IMR-90 (cell line): ENCODE data around the gene TNS3. TPM values are rescaled to one million over a fixed set of nuclear protein-coding genes. Genes with fewer than 3 reads are reported as not detected.

Experiments used
- ATAC-seq: fragments of 200-7000 bp; cut with Tn5 transposase; 2 replicates; pipeline ENCODE4 v1.9.1; 2020; ENCODE audit warnings: low read depth, mild to moderate bottlenecking, moderate library complexity
- BruUV-seq: library from RNA; stranded (reverse); fragments of 400-500 nt; replicated peaks from 2 replicates; lab custom pipeline; 2021; lab: Mats Ljungman, UMichigan
- CTCF ChIA-PET: fragments of 300-600 bp; formaldehyde crosslinking; extraction: SDS; loops from one replicate; lab custom pipeline; 2021; ENCODE audit warnings: antibody characterized with exemption; lab: Yijun Ruan, JAX
- POLR2A ChIA-PET: fragments of 300-600 bp; sonication (Branson Sonifier 250); formaldehyde crosslinking; loops from one replicate; lab custom pipeline; 2022; ENCODE audit warnings: antibody characterized with exemption; ENCODE audit not compliant: unreplicated experiment; lab: Charles Lee
- DNase-seq: peaks from one replicate; pipeline ENCODE4 v3.0.0; 2013
- H2AFZ ChIP-seq: replicated peaks from 2 replicates; pipeline ENCODE3; 2013; ENCODE audit warnings: low read length, mild to moderate bottlenecking; ENCODE audit not compliant: poor library complexity
- H2AK5ac ChIP-seq: 2 replicates; pipeline ENCODE4 v1.6.1; 2013; ENCODE audit warnings: low read depth, low read length, inconsistent platforms
- H2AK9ac ChIP-seq: replicated peaks from 2 replicates; pipeline ENCODE3; 2013; ENCODE audit warnings: mild to moderate bottlenecking, low read depth, low read length, moderate library complexity; ENCODE audit not compliant: poor library complexity
- H2BK120ac ChIP-seq: 2 replicates; pipeline ENCODE4 v1.6.1; 2013; ENCODE audit warnings: low read depth, low read length, inconsistent platforms
- H2BK15ac ChIP-seq: 3 replicates; pipeline ENCODE4 v1.6.1; 2013; ENCODE audit warnings: low read depth, low read length, inconsistent platforms
- H2BK20ac ChIP-seq: 2 replicates; pipeline ENCODE4 v1.6.1; 2013; ENCODE audit warnings: low read depth, mild to moderate bottlenecking, inconsistent platforms, low read length, moderate library complexity
- H2BK5ac ChIP-seq: 2 replicates; pipeline ENCODE4 v1.6.1; 2013; ENCODE audit warnings: mild to moderate bottlenecking, low read depth, low read length, inconsistent platforms; ENCODE audit not compliant: poor library complexity, severe bottlenecking
- H3K14ac ChIP-seq: replicated peaks from 2 replicates; pipeline ENCODE4 v1.6.1; 2013; ENCODE audit warnings: low read depth, low read length, inconsistent platforms
- H3K18ac ChIP-seq: 2 replicates; pipeline ENCODE4 v1.6.1; 2013; ENCODE audit warnings: low read depth, low read length, control low read depth
- H3K23ac ChIP-seq: 2 replicates; pipeline ENCODE4 v1.6.1; 2013; ENCODE audit warnings: low read depth, low read length, inconsistent platforms
- H3K27ac ChIP-seq: 2 replicates; pipeline ENCODE4 v1.5.1; 2013; ENCODE audit warnings: mild to moderate bottlenecking, control low read depth, low read length; ENCODE audit not compliant: insufficient read depth
- H3K27me3 ChIP-seq: 2 replicates; pipeline ENCODE4 v1.6.1; 2013; ENCODE audit warnings: low read length; ENCODE audit not compliant: control insufficient read depth, insufficient read depth
- H3K36me3 ChIP-seq: 2 replicates; pipeline ENCODE4 v1.6.1; 2013; ENCODE audit warnings: low read length, mixed read lengths; ENCODE audit not compliant: control insufficient read depth, insufficient read depth
- H3K4ac ChIP-seq: 2 replicates; pipeline ENCODE4 v1.6.1; 2013; ENCODE audit warnings: low read depth, low read length, inconsistent platforms
- H3K4me1 ChIP-seq: 2 replicates; pipeline ENCODE4 v1.6.1; 2013; ENCODE audit warnings: low read length, mixed read lengths; ENCODE audit not compliant: control insufficient read depth, insufficient read depth
- H3K4me2 ChIP-seq: 2 replicates; pipeline ENCODE4 v1.6.1; 2013; ENCODE audit warnings: low read depth, mild to moderate bottlenecking, control low read depth, low read length, moderate library complexity
- H3K4me3 ChIP-seq: 2 replicates; pipeline ENCODE4 v1.5.1; 2013; ENCODE audit warnings: low read depth, mild to moderate bottlenecking, control low read depth, low read length, moderate library complexity; ENCODE audit not compliant: insufficient read depth
- H3K56ac ChIP-seq: 2 replicates; pipeline ENCODE4 v1.6.1; 2013; ENCODE audit warnings: low read length, inconsistent platforms; ENCODE audit not compliant: insufficient read depth; ENCODE audit errors: extremely low read depth
- H3K79me1 ChIP-seq, 2 experiments: 2 replicates each; pipeline ENCODE4 v1.6.1; 2013; ENCODE audit warnings: low read length in 2 of 2, inconsistent platforms in 1 of 2, low read depth in 1 of 2
- H3K9ac ChIP-seq: 2 replicates; pipeline ENCODE4 v1.6.1; 2013; ENCODE audit warnings: low read depth, low read length, control low read depth
- H3K9me1 ChIP-seq: 2 replicates; pipeline ENCODE4 v1.6.1; 2013; ENCODE audit warnings: low read length, inconsistent platforms; ENCODE audit not compliant: insufficient read depth
- H3K9me3 ChIP-seq: 2 replicates; pipeline ENCODE4 v1.6.1; 2013; ENCODE audit warnings: low read length; ENCODE audit not compliant: control insufficient read depth, insufficient read depth
- H4K20me1 ChIP-seq: 2 replicates; pipeline ENCODE4 v1.6.1; 2013; ENCODE audit warnings: low read length, inconsistent platforms; ENCODE audit not compliant: insufficient read depth
- H4K5ac ChIP-seq: 2 replicates; pipeline ENCODE4 v1.6.1; 2013; ENCODE audit warnings: mild to moderate bottlenecking, low read depth, low read length, control low read depth
- H4K8ac ChIP-seq, 2 experiments: 2 replicates each; pipeline ENCODE4 v1.6.1; 2013; ENCODE audit warnings: low read depth in 2 of 2, low read length in 2 of 2, control low read depth in 1 of 2, inconsistent platforms in 1 of 2
- H4K91ac ChIP-seq: 2 replicates; pipeline ENCODE4 v1.6.1; 2013; ENCODE audit warnings: low read depth, low read length, inconsistent platforms; ENCODE audit not compliant: insufficient read depth
- BHLHE40 ChIP-seq: fragments of 150-350 bp; IDR thresholded peaks from 2 replicates; pipeline ENCODE4 v1.6.1; 2016; ENCODE audit warnings: mild to moderate bottlenecking, low read depth, low read length
- CEBPB ChIP-seq: IDR thresholded peaks from 2 replicates; pipeline ENCODE4 v1.6.1; 2012; ENCODE audit warnings: low read depth, low read length, improper control_type of control experiment
- CHD1 ChIP-seq: IDR thresholded peaks from 2 replicates; pipeline ENCODE4 v1.6.1; 2012; ENCODE audit warnings: low read depth, low read length, improper control_type of control experiment
- FOS ChIP-seq: fragments of 150-350 bp; IDR thresholded peaks from 2 replicates; pipeline ENCODE4 v1.6.1; 2016; ENCODE audit warnings: low read depth, low read length
- MAFK ChIP-seq: IDR thresholded peaks from 2 replicates; pipeline ENCODE4 v1.6.1; 2012; ENCODE audit warnings: low read depth, low read length, improper control_type of control experiment
- MAZ ChIP-seq: IDR thresholded peaks from 2 replicates; pipeline ENCODE4 v1.6.1; 2012; ENCODE audit warnings: low read depth, mild to moderate bottlenecking, low read length, improper control_type of control experiment, moderate library complexity, borderline replicate concordance
- MXI1 ChIP-seq: IDR thresholded peaks from 2 replicates; pipeline ENCODE4 v1.6.1; 2012; ENCODE audit warnings: low read depth, mild to moderate bottlenecking, low read length, moderate library complexity, borderline replicate concordance
- NFE2L2 ChIP-seq: fragments of 150-350 bp; IDR thresholded peaks from 2 replicates; pipeline ENCODE4 v1.6.1; 2016; ENCODE audit warnings: low read depth, mild to moderate bottlenecking, low read length
- POLR2A ChIP-seq: IDR thresholded peaks from 2 replicates; pipeline ENCODE4 v1.6.1; 2012; ENCODE audit warnings: mild to moderate bottlenecking, low read depth, low read length
- RAD21 ChIP-seq: IDR thresholded peaks from 2 replicates; pipeline ENCODE4 v1.6.1; 2012; ENCODE audit warnings: low read length, improper control_type of control experiment
- RCOR1 ChIP-seq: IDR thresholded peaks from 2 replicates; pipeline ENCODE4 v1.6.1; 2012; ENCODE audit warnings: mild to moderate bottlenecking, low read length, improper control_type of control experiment; ENCODE audit not compliant: insufficient replicate concordance
- RFX5 ChIP-seq: IDR thresholded peaks from 2 replicates; pipeline ENCODE4 v1.8.0; 2012; ENCODE audit warnings: low read depth, mild to moderate bottlenecking, low read length, moderate library complexity
- SMC3 ChIP-seq: fragments of 150-350 bp; IDR thresholded peaks from 2 replicates; pipeline ENCODE4 v1.6.1; 2016; ENCODE audit warnings: low read depth, mild to moderate bottlenecking, antibody characterized with exemption, low read length, moderate library complexity
- WGBS, 2 experiments: methylation state at CpG; one replicate each; pipeline versions ENCODE4 v1.1.5 to v1.1.7; 2013; ENCODE audit warnings: missing lambda C conversion rate in 2 of 2; ENCODE audit not compliant: insufficient read length in 1 of 2; ENCODE audit errors: extremely low coverage in 2 of 2; 5-methylcytosine and 5-hydroxymethylcytosine counted together
- dilution Hi-C: fragments of 300-500 bp; cut with HindIII; formaldehyde crosslinking; loops from one replicate; pipeline ENCODE4 v1.14.3; 2018; ENCODE audit warnings: low sequenced_read_pairs; ENCODE audit not compliant: unreplicated experiment
- in situ Hi-C: fragments of 300-500 bp; cut with MboI; formaldehyde crosslinking; loops from 3 replicates; pipeline ENCODE4 v1.14.3; 2019; ENCODE audit warnings: low sequenced_read_pairs, inconsistent platforms, mixed read lengths
- intact Hi-C: fragments of 100-400 bp; cut with micrococcal nuclease; formaldehyde crosslinking; loops from 2 replicates; pipeline ENCODE4 v1.10.0; 2022
- polyA plus RNA-seq, 3 experiments: library from polyadenylated mRNA; depleted of rRNA; stranded (reverse); fragments of >200 nt; gene quantifications; 2 replicates each; pipeline ENCODE4 v1.2.3, GENCODE V29; 2012; ENCODE audit warnings: low replicate concordance in 1 of 3
- total RNA-seq: library from RNA; depleted of rRNA; stranded (reverse); fragments of >200 nt; gene quantifications from 2 replicates; pipeline ENCODE4 v1.2.3, GENCODE V29; 2012
- TF ChIP-seq, protein P1 (sequence below): fragments of 150-350 bp; IDR thresholded peaks from 2 replicates; pipeline ENCODE4 v1.6.1; 2017; ENCODE audit warnings: mild to moderate bottlenecking, antibody characterized with exemption, low read length, low read depth
- TF ChIP-seq, protein P2 (sequence below): conservative IDR thresholded peaks from 2 replicates; pipeline ENCODE4 v1.5.1; 2012; ENCODE audit warnings: mild to moderate bottlenecking, low read depth, low read length, improper control_type of control experiment

TNS3 gene
- total and polyA plus RNA-seq, 2 of the 4 experiments (the other 2 are of a cell fraction), result 64.3 to 79.2 TPM

DNA sequence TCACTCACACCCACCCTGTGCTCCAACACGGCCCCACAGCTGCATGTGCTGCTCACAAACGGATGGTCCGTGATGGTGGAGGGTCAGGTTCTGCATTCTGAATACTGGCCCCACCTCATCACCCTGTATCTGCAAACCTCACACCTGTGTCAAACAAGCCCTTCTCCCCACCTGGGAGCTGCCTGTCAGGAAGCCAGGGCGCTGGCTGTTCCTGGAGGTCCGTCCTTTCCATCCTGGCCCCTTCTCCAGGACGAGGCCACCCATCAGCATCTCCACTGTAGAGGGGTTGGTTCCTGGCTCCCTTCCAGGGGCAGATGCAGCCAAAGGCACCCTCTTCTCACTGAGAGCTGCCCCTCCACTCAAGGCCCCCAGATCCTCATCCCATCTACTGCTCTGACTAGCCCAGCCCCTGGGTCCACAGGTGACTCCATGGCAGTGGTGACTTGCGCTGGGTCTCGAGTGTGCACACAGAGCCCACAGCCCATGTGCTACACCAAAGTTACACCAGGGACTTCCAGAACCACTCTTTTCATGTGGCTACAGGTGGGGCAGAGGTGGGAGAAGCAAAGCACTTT, 229.4 kb downstream of the TNS3 start:
- TF ChIP-seq SMC3 (no peak), BHLHE40 (no peak), POLR2A (no peak), RFX5 (no peak), FOS (no peak), MAZ (no peak), RAD21 (no peak), CEBPB (no peak), RCOR1 (no peak), MAFK (no peak), MXI1 (no peak), CHD1 (no peak), NFE2L2 (no peak)
- TF ChIP-seq, protein P1, sequence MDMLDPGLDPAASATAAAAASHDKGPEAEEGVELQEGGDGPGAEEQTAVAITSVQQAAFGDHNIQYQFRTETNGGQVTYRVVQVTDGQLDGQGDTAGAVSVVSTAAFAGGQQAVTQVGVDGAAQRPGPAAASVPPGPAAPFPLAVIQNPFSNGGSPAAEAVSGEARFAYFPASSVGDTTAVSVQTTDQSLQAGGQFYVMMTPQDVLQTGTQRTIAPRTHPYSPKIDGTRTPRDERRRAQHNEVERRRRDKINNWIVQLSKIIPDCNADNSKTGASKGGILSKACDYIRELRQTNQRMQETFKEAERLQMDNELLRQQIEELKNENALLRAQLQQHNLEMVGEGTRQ, result no peak
- TF ChIP-seq, protein P2, sequence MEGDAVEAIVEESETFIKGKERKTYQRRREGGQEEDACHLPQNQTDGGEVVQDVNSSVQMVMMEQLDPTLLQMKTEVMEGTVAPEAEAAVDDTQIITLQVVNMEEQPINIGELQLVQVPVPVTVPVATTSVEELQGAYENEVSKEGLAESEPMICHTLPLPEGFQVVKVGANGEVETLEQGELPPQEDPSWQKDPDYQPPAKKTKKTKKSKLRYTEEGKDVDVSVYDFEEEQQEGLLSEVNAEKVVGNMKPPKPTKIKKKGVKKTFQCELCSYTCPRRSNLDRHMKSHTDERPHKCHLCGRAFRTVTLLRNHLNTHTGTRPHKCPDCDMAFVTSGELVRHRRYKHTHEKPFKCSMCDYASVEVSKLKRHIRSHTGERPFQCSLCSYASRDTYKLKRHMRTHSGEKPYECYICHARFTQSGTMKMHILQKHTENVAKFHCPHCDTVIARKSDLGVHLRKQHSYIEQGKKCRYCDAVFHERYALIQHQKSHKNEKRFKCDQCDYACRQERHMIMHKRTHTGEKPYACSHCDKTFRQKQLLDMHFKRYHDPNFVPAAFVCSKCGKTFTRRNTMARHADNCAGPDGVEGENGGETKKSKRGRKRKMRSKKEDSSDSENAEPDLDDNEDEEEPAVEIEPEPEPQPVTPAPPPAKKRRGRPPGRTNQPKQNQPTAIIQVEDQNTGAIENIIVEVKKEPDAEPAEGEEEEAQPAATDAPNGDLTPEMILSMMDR, result no peak
- CTCF ChIA-PET, result no interaction called here
- H3K4me1 ChIP-seq, result no peaks in the 10 kb centered on the region
- H4K20me1 ChIP-seq, result peaks cover 89% of the 10 kb centered on the region
- peaks cover 21% of the 10 kb centered on the region for H3K36me3 ChIP-seq
- ATAC-seq, result no peak
- no peak overlapping the region for H2BK20ac ChIP-seq
- H3K9me3 ChIP-seq, result no peaks in the 10 kb centered on the region
- peak overlapping the region; percentile 34 for H2AK9ac ChIP-seq
- in situ Hi-C loops (no loop called here), dilution Hi-C loops (no loop called here), intact Hi-C loops (no loop called here)
- no peak overlapping the region for H2BK5ac ChIP-seq
- POLR2A ChIA-PET, result no interaction called here
- peaks cover 48 to 98% of the 10 kb centered on the region in 2 experiments for H3K79me1 ChIP-seq
- H2BK15ac ChIP-seq, result no peak overlapping the region
- H2AFZ ChIP-seq, result peak overlapping the region; percentile 10
- H3K4me2 ChIP-seq, result no peak overlapping the region
- H4K5ac ChIP-seq, result no peak overlapping the region
- H4K91ac ChIP-seq, result no peak overlapping the region
- H3K27me3 ChIP-seq, result no peaks in the 10 kb centered on the region
- H2AK5ac ChIP-seq, result no peak overlapping the region; the same call in 1 of the 2 replicates
- no peak for DNase-seq
- no peak overlapping the region for H4K8ac ChIP-seq
- H3K9ac ChIP-seq, result no peak overlapping the region
- no peak overlapping the region for H3K4me3 ChIP-seq
- no peak overlapping the region for H3K4ac ChIP-seq
- no peak overlapping the region for H3K23ac ChIP-seq
- H3K14ac ChIP-seq, result no peak overlapping the region; the same call in 1 of the 2 replicates
- H3K9me1 ChIP-seq, result peaks cover 37% of the 10 kb centered on the region
- BruUV-seq, result no TSS peak
- H2BK120ac ChIP-seq, result no peak overlapping the region
- no CpG with 5 or more reads among the region's 8 CpGs for WGBS, 2 experiments
- H3K56ac ChIP-seq, result no peak overlapping the region
- no peak overlapping the region for H3K27ac ChIP-seq
- H3K18ac ChIP-seq, result no peak overlapping the region
